Esophagus muscularis mucosa (tissue), 4 donors: ENCODE measurements around the gene KLF15. TPM values are rescaled to one million over a fixed set of nuclear protein-coding genes. Genes with fewer than 3 reads are reported as not detected.
A peak's percentile ranks its signal among the peaks of the same experiment; 100 is the strongest.

Experiments used
- DNase-seq: peaks from one replicate; pipeline ENCODE4 v3.0.0-alpha.2; 2017; ENCODE audit errors: extremely low spot score
- H3K27ac ChIP-seq, 4 donors: fragments of 200-600 bp; sonication (generic); replicated peaks in 1 of 4; 1 replicate in 3 of 4; 2 replicates in 1 of 4; pipeline ENCODE4 v1.5.1; 2016 to 2019; ENCODE audit warnings: mild to moderate bottlenecking in 1 of 4
- H3K27me3 ChIP-seq, 4 donors: fragments of 200-600 bp; sonication (generic); one replicate each; pipeline versions ENCODE4 v1.5.1 to v1.6.0; 2016 to 2019
- H3K36me3 ChIP-seq, 4 donors: fragments of 200-600 bp; sonication (generic); one replicate each; pipeline ENCODE4 v1.5.1; 2016 to 2019
- H3K4me1 ChIP-seq, 4 donors: fragments of 200-600 bp; sonication (generic); one replicate each; pipeline ENCODE4 v1.5.1; 2016 to 2019
- H3K4me3 ChIP-seq, 4 donors: fragments of 200-600 bp; sonication (generic); 1 replicate in 2 of 4; 2 replicates in 2 of 4; pipeline ENCODE4 v1.5.1; 2016 to 2019; ENCODE audit warnings: mild to moderate bottlenecking in 4 of 4, moderate library complexity in 1 of 4
- H3K9me3 ChIP-seq, 4 donors: fragments of 200-600 bp; sonication (generic); 1 replicate in 3 of 4; 2 replicates in 1 of 4; pipeline ENCODE4 v1.5.1; 2016 to 2019
- EP300 ChIP-seq: sonication (generic); formaldehyde crosslinking; IDR thresholded peaks from one replicate; pipeline ENCODE4 v1.6.1; 2017; ENCODE audit warnings: antibody characterized with exemption
- POLR2A ChIP-seq: fragments of 450-650 bp; IDR thresholded peaks from one replicate; pipeline ENCODE4 v1.6.1; 2017; ENCODE audit warnings: antibody characterized with exemption, moderate library complexity, mild to moderate bottlenecking, low read depth
- POLR2AphosphoS5 ChIP-seq, 2 donors: sonication (generic); formaldehyde crosslinking; IDR thresholded peaks; one replicate each; pipeline ENCODE4 v1.6.1; 2017; ENCODE audit warnings: antibody characterized with exemption in 2 of 2
- WGBS: methylation state at CpG from one replicate; pipeline ENCODE4 v1.1.5; 2018; 5-methylcytosine and 5-hydroxymethylcytosine counted together
- intact Hi-C: fragments of 100-400 bp; cut with DNase I; formaldehyde crosslinking; loops from one replicate; pipeline ENCODE4 v1.15.1; 2023
- total RNA-seq, 4 donors: library from RNA; depleted of rRNA; stranded (reverse); fragments of >200 nt; gene quantifications; one replicate each; pipeline versions ENCODE4 v1.1.0 to v1.2.1, GENCODE V29; 2016
- TF ChIP-seq, protein P1 (sequence below), 3 experiments: fragments of 200-600 bp in 2 of 3; fragments of 450-650 bp in 1 of 3; sonication (generic) in 2 of 3; IDR thresholded peaks; one replicate each; pipeline ENCODE4 v1.5.1; 2017 to 2019; ENCODE audit warnings: antibody characterized with exemption in 3 of 3, mild to moderate bottlenecking in 2 of 3, moderate library complexity in 1 of 3

The KLF15 gene
- total RNA-seq, 4 donors from 2014 or later = 84.3 to 208 (median 93.6) TPM

DNA sequence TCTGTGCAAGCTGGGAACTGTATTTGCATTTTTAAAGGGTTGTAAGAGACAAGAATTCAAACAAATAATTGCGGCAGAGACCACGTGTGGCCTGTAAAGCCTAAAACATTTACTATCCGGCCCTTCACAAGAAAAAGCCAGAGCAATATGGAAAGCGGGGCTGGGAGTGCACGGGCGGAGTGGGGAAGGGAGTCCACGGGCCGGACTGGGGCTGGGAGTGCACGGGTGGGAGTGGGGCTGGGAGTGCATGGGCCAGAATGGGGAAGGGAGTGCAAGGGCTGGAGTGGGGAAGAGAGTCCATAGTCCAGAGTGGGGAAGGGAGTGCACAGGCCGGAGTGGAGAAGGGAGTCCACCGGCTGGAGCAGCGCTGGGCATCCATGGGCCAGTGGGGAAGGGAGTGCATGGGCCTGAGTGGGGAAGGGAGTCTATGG is 41.2 kb downstream of the KLF15 start:
- H3K9me3 ChIP-seq = no peaks in the 10 kb centered on the region
- TF ChIP-seq POLR2A (no peak), POLR2AphosphoS5 (IDR thresholded peaks at IDR 0.05) (no peak), EP300 (no peak)
- TF ChIP-seq, protein P1, sequence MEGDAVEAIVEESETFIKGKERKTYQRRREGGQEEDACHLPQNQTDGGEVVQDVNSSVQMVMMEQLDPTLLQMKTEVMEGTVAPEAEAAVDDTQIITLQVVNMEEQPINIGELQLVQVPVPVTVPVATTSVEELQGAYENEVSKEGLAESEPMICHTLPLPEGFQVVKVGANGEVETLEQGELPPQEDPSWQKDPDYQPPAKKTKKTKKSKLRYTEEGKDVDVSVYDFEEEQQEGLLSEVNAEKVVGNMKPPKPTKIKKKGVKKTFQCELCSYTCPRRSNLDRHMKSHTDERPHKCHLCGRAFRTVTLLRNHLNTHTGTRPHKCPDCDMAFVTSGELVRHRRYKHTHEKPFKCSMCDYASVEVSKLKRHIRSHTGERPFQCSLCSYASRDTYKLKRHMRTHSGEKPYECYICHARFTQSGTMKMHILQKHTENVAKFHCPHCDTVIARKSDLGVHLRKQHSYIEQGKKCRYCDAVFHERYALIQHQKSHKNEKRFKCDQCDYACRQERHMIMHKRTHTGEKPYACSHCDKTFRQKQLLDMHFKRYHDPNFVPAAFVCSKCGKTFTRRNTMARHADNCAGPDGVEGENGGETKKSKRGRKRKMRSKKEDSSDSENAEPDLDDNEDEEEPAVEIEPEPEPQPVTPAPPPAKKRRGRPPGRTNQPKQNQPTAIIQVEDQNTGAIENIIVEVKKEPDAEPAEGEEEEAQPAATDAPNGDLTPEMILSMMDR (IDR thresholded peaks at IDR 0.05) = no peak
- intact Hi-C loops = no loop called here
- no peak overlapping the region for H3K4me3 ChIP-seq
- WGBS = 73% methylated on average over 12 of the region's 12 CpGs
- H3K4me1 ChIP-seq = no peaks in the 10 kb centered on the region
- DNase-seq = peak; percentile 75
- no peak overlapping the region for H3K27ac ChIP-seq
- H3K27me3 ChIP-seq = no peaks in the 10 kb centered on the region
- no peaks in the 10 kb centered on the region for H3K36me3 ChIP-seq

DNA sequence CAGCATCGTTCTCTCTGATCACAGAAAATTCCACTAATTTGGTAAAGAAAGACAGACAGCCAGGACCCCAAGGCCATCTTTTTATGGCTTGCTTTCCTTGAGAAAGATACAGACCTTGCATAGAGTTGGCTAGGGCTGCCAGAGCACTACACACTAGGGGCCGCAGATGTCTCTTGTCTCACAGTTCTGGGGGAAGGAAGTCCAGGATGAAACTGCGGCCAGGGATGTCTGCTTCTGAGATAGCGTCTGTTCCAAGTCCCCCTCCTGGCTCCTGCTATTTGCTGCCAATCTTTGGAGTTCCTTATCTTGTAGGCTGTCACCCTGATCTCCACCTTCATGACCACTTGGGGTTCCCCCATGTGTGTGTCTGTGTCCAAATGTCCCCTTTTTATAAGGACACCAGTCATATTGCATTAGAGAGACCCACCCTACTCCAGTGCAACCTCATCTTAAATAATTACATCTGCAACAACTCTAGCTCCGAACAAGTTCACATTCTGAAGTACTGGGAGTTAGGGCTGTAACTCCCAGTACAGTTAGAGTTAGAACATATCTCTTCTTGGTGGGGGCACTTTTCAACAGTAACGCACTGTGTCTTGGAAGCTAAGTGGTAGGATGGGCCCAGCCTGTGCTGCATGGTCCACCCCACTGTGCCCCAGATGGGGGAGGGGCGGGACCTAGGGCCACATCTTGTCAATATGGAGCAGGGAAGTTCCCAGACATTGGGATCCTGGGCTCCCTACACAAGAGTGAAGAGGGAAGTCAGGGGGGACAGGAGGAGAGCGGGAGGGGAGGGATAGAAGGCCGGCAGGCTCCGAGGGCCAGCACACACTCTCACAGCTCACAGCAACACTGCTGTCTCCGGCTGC is 42.2 kb downstream of the KLF15 start:
- peak; percentile 91 for DNase-seq
- Histone ChIP-seq H3K4me1 (no peaks in the 10 kb centered on the region), H3K9me3 (peaks cover 0 to 7% (median 3%) of the 10 kb centered on the region in 4 donors), H3K27ac (no peak overlapping the region), H3K4me3 (no peak overlapping the region), H3K27me3 (no peaks in the 10 kb centered on the region), H3K36me3 (no peaks in the 10 kb centered on the region)
- intact Hi-C loops = no loop called here
- WGBS = 77% methylated on average over 11 of the region's 11 CpGs
- TF ChIP-seq POLR2A = no peak
- TF ChIP-seq, protein P1 (IDR thresholded peaks at IDR 0.05) = no peak
- TF ChIP-seq EP300 = no peak
- TF ChIP-seq POLR2AphosphoS5 (IDR thresholded peaks at IDR 0.05) = no peak

DNA sequence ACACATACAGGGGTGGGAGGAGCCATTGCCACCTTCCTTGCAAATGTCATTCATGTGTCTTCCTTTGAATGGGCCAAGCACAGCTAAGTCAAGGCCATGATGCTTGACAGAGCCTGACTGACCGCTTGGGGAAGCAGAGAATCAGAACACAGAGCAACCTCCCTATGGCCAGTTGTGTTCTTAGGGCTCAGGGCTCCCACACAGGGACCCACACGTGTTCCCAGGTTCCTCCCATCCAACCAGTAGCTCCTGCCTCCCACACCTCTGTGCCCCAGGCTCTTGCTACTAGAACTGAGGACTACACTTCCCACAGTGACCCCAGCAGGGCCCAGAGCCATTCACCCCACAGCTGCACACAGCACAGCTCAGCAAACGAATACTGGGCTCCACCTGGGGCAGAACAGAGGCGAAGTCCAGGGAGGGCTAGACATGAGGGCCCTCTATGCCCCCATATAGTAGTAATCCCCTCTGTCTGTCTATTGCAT is 42.9 kb downstream of the KLF15 start:
- peak; percentile 47 for DNase-seq
- no peaks in the 10 kb centered on the region for H3K4me1 ChIP-seq
- WGBS = 80% methylated on average over 3 of the region's 4 CpGs
- no peak overlapping the region for H3K27ac ChIP-seq
- no peak overlapping the region for H3K4me3 ChIP-seq
- peaks cover 0 to 7% (median 3%) of the 10 kb centered on the region in 4 donors for H3K9me3 ChIP-seq
- TF ChIP-seq EP300 (no peak), POLR2AphosphoS5 (IDR thresholded peaks at IDR 0.05) (no peak), POLR2A (no peak)
- TF ChIP-seq, protein P1 (IDR thresholded peaks at IDR 0.05) = no peak
- H3K36me3 ChIP-seq = no peaks in the 10 kb centered on the region
- intact Hi-C loops = no loop called here
- no peaks in the 10 kb centered on the region for H3K27me3 ChIP-seq

DNA sequence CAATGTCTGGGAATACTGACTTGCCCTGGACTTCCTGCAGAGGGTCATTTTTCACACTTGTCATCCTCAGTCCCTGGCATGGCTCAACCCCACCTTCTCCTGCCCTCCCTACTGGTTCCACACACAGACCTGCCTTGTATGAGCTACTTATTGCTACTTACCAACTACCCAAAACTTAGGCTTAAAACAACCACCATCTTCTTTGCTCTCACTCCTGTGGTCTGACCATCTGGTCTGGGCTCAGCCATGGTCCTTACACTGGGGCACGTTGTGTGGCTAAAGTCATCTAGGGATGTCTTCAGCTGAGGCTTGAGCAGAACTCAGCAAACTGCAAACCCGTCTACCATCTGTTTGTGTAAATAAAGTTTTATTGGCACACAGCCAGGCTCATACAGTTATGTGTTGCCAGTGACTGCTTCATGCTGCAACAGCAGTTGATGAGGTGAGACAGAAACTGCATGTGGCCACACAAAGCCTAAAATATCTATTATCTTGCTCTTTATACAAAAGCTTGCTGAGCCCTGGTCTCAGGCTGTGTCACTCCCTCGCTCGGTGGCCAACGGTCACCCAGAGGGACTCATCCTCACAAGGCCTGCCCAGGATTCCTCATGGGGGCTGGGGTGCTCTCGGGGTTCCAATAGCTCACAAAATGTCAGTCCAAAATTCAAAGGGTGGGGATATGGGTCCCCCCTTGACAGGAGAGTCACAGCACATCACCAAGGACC is 43.5 kb downstream of the KLF15 start:
- no peak overlapping the region for H3K4me3 ChIP-seq
- no peaks in the 10 kb centered on the region for H3K27me3 ChIP-seq
- 85% methylated on average over 6 of the region's 6 CpGs for WGBS
- TF ChIP-seq, protein P1 (IDR thresholded peaks at IDR 0.05) = no peak
- TF ChIP-seq POLR2AphosphoS5 (IDR thresholded peaks at IDR 0.05) = no peak
- TF ChIP-seq EP300 = no peak
- no peak for TF ChIP-seq POLR2A
- intact Hi-C loops = no loop called here
- peaks cover 0 to 7% (median 3%) of the 10 kb centered on the region in 4 donors for H3K9me3 ChIP-seq
- H3K27ac ChIP-seq = no peak overlapping the region
- no peaks in the 10 kb centered on the region for H3K4me1 ChIP-seq
- H3K36me3 ChIP-seq = no peaks in the 10 kb centered on the region
- peak; percentile 77 for DNase-seq
